Measurements from ENCODE around the gene DUOX2.
"Not testable (repeated sequence)": the region's sequence is repeated elsewhere in the genome, so short reads cannot be mapped to it uniquely, and the experiment has no call there.

Gene DUOX2

GRCh38 chr15:45118996-45119395 lies 5.0 kb upstream of the DUOX2 start:
- no peak for DNase-seq (ENCODE audit: low read depth, low spot score)

GRCh38 chr15:45118131-45118588 lies 4.2 kb upstream of the DUOX2 start:
- DNase-seq (ENCODE audit: low read depth, low spot score) = peak; percentile 96

- no peak for DNase-seq (ENCODE audit: low read depth, low spot score)
These were observed 3.5 kb upstream of the DUOX2 start for GRCh38 chr15:45117308-45118130.

DNA sequence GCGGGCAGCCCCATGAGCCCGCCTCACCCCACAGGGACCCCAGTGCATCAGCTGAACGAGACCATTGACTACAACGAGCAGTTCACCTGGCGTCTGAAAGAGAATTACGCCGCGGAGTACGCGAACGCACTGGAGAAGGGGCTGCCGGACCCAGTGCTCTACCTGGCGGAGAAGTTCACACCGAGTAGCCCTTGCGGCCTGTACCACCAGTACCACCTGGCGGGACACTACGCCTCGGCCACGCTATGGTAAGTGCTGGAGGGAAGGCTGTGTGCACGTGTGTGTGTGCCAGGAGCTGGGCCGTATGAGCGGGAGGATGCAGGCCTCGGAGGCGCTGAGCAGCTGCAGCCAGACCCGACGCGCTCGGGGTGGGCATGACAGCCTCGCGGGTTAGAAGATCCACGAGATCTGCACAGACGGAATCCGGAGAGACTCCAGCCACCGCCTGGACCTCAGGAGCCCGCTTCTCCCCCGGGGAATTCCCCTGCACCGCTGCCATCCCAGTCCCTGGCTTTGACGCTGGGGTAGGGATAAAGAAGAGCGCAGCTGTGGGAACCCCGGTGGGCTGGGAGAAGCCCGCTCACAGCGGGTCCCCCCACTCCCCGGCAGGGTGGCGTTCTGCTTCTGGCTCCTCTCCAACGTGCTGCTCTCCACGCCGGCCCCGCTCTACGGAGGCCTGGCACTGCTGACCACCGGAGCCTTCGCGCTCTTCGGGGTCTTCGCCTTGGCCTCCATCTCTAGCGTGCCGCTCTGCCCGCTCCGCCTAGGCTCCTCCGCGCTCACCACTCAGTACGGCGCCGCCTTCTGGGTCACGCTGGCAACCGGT lies 2.7 kb upstream of the DUOX2 start:
- DNase-seq (ENCODE audit: low read depth, low spot score) = no peak

GRCh38 chr15:45116006-45116481 lies 2.1 kb upstream of the DUOX2 start:
- no peak for DNase-seq (ENCODE audit: low read depth, low spot score)

- no peak for DNase-seq (ENCODE audit: low read depth, low spot score)
These were observed 1.4 kb upstream of the DUOX2 start for GRCh38 chr15:45115312-45115820.

DNA sequence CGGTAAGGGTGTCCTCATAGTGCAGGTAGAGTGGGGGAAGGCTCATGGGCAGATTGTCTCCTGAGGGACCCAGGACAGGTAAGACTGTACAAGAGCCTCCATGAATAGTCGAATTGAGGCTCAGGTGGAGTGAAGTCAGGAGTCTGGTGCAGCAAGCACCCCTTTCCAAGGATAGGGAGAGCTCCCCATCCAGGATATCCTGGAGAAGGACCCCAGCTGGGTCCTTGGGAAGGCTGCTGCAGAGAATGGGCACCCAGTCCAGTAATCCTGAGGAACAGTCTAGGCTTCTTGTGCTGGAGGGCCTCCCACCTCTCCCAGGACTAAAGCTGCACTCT lies 746 bp upstream of the DUOX2 start:
- DNase-seq (ENCODE audit: low read depth, low spot score) = no peak

DNA sequence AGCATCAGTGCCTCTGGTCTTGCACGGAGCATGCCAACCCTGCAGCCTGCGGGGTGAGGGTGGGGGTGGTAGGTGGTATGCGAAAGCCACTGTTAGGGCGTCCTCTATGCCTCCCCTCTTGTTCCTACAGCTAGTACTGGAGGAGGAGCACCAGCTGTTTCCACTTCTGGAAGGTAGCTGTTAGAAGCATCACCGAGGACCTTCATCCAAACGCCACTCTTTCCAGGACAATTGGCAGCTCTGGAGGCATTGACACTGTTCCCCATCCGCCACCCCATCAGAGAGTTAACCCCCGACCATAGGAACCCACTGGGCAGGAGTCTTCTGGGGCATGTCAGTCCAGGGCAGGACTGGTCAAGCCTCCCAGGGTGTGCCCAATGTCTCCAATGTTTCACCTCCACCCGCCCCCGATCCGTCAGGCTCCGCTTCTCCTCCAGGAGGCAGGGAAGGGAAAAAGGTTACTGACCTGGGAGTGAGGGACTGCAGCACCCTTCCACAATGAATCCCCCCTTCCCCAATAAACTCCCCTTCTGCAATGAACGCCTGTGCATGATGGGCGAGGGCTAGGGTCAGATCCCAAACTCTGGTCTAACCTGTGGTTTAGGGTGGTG lies 487 bp downstream of the DUOX2 start:
- DNase-seq (ENCODE audit: low read depth, low spot score) = no peak

GRCh38 chr15:45112591-45113379 lies 1.2 kb downstream of the DUOX2 start:
- DNase-seq (ENCODE audit: low read depth, low spot score) = peak; percentile 30

DNA sequence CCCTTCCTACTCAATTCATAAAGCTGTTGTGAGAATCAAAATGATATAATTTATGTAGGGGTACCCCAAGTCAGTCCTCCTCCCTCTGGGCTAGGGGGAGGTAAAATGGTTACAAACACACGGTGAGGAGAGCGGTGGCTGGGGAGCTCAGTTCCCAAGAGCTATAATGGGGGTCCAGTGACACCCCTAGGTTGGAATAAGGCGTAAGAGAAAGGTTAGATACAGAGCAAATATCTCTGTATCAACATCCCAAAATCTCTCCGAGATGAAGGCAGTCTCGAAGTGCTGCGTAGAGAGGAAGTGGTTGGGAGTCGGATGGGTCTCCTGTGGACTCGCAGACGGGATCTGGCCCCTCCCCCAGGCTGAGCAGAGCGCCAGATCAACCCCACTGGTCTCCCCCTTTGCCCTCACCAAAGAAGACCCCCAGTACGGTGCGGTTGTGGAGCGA lies 1.8 kb downstream of the DUOX2 start:
- DNase-seq (ENCODE audit: low read depth, low spot score) = no peak

- no peak for DNase-seq (ENCODE audit: low read depth, low spot score)
These were observed 2.4 kb downstream of the DUOX2 start for GRCh38 chr15:45111390-45112142.

- no peak for DNase-seq (ENCODE audit: low read depth, low spot score)
These were observed 3.6 kb downstream of the DUOX2 start for GRCh38 chr15:45110256-45110820.

DNA sequence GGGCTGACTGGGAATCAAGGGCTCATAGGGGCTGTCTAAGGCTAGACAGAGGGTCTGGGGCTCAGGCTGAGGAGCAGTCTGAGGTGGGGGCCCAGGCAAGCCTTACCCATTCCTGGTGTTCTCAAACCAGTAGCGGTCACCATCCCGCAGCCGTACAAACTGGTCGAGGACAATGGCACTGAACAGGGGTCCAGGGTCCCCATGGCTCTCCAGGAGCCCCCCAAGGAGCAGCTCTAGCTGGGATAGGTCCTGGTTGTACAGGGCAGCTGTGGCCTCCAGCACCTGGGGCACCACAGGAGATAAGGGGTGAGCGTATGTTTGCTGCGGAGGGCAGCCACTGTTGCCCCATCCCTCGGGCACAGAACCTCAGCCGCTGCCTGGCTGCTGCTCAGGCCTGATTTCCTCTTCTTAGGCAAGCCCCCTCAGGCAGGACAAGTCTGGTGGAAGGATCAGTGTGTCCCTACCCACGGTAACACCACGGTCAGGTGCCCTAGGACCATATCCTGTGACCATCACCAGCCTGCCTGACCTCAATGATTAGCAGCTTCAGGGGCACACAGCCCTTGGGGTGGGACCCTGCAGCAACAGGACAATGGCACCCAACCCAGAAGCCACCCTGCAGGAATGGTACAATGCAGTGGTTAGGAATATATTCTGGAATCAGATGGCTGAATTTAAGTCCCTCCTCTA lies 5.9 kb downstream of the DUOX2 start:
- no peak for DNase-seq (ENCODE audit: low read depth, low spot score)

DNA sequence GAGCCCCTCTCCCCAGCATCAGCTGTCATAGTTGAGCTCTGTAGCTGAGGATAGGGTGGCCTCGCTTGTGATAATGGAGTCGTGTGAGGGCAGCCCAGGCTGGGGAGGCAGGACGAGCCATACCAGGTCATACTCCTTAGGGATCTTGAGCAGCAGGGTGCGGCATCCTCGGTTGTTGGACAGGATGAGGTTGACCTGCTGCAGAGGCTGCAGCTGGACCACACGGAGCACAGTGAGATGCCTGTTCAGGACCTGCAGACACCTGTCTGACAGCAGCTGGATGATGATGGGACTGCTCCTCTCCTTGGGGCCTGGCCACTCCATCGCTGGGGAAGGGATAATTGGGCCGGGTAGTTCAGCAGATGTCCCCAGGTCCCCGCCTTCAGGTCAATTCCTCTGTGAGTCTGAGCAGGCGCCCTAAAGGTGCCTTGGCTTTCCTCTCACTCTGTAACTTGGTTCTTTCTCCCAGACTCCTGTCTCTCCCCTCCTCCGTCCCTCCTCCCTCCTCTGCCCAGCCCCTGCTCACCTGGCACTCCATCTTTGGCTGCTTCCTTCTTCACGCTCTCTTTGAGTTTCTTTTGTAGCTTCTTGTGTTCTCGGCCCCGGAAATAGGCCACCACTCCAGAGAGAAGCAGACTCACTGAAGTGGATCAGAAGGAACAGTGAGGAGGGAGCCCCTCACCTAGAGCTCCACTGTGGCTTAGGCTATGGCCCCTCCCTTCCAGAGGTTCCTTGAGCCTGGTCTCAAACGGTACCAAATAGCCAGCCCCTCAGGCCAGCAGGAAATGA lies 7.8 kb downstream of the DUOX2 start:
- DNase-seq (ENCODE audit: low read depth, low spot score) = no peak

DNA sequence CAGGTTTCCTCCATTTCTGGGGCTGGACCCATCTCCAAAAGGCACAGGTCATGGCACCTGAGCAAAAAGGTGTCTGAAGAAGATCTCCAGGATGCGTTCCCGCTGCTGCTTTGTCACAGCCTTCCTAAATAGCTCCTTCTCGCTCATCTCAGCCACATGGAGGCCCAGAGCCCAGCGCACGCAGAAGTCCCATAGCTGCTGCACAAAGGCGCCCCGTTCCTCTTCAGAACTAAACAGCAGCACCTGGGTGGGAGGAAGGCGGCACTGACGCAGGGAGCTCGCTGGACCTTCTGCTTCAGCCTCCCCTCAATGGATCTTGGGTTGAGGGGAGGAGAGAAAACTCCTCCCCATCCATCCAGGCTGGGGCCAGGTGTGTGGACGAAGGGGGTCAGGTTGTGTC lies 8.4 kb downstream of the DUOX2 start:
- no peak for DNase-seq (ENCODE audit: low read depth, low spot score)

- DNase-seq (ENCODE audit: low read depth, low spot score) = not testable (repeated sequence)
These were observed 9.8 kb downstream of the DUOX2 start for GRCh38 chr15:45104170-45104569.

- no peak for DNase-seq (ENCODE audit: low read depth, low spot score)
These were observed 11.7 kb downstream of the DUOX2 start for GRCh38 chr15:45102226-45102625.

GRCh38 chr15:45101749-45102148 lies 12.2 kb downstream of the DUOX2 start:
- DNase-seq (ENCODE audit: low read depth, low spot score) = no peak

All from ELF-1 (cell line).